ENCODE results near the gene FFAR1. TPM values are rescaled to one million over a fixed set of nuclear protein-coding genes. Genes with fewer than 3 reads are reported as not detected.

Gene FFAR1
- total RNA-seq, 2 donors from 2014 or later: 1.6 to 2.3 TPM

- H3K36me3 ChIP-seq (replicated peaks in 1 of 2; ENCODE audit: insufficient read depth in 1 of 2, low read depth in 2 of 2): no peaks in the 10 kb centered on the region
- peaks cover 16% of the 10 kb centered on the region for H3K4me1 ChIP-seq
- H3K9me3 ChIP-seq: no peaks in the 10 kb centered on the region
- H3K27ac ChIP-seq: peak overlapping the region; percentile 45 to 69 (median 56)
- ATAC-seq (no peak), DNase-seq (no peak)
- intact Hi-C loops (cut with DNase I): no loop called here
- 80 to 87% methylated on average over 14 of the region's 14 CpGs for WGBS, 2 donors
- no peak overlapping the region for H3K4me3 ChIP-seq
- H3K27me3 ChIP-seq: no peaks in the 10 kb centered on the region
- TF ChIP-seq POLR2A (IDR thresholded peaks at IDR 0.05) (no peak), CTCF (IDR thresholded peaks at IDR 0.05) (no peak)
Measured at GRCh38 chr19:35396240-35396885, 48.7 kb downstream of the FFAR1 start.

GRCh38 chr19:35397064-35397463, 49.4 kb downstream of the FFAR1 start:
- intact Hi-C loops (cut with DNase I): no loop called here
- Histone ChIP-seq H3K4me1 (peaks cover 16% of the 10 kb centered on the region), H3K27ac (no peak overlapping the region), H3K27me3 (no peaks in the 10 kb centered on the region), H3K4me3 (no peak overlapping the region), H3K36me3 (replicated peaks in 1 of 2; ENCODE audit: insufficient read depth in 1 of 2, low read depth in 2 of 2) (no peaks in the 10 kb centered on the region), H3K9me3 (no peaks in the 10 kb centered on the region)
- DNase-seq (peak in 1 of 4 donors; percentile 17), ATAC-seq (no peak)
- TF ChIP-seq POLR2A (IDR thresholded peaks at IDR 0.05): no peak
- no peak for TF ChIP-seq CTCF (IDR thresholded peaks at IDR 0.05)
- WGBS, 2 donors: 63 to 67% methylated on average over 6 of the region's 6 CpGs

Small RNAs within 50 kb of the gene (microRNA-seq; reads per million reads assigned to microRNA genes)
- gene MIR5196 (ENCODE audit: borderline number of aligned reads in 2 of 2, borderline replicate concordance in 2 of 2): 0 to 0.45 reads per million in 2 donors

Other genes starting within 250 kb of the FFAR1 start
- gene FXYD3, start 232.1 kb upstream of the FFAR1 start, total RNA-seq: 10 to 100 TPM; 13.5 to 51.6 TPM
- 1 to 10 TPM; 1.6 to 3.9 TPM for gene LGI4, start 212.8 kb upstream of the FFAR1 start, total RNA-seq
- gene FXYD1, start 209.1 kb upstream of the FFAR1 start, total RNA-seq: 1 to 10 TPM; 1.6 to 9.1 TPM
- gene FXYD7, start 204.6 kb upstream of the FFAR1 start, total RNA-seq: 1 to 10 TPM in 1 of 2 donors, under 1 TPM in 1; 0.52 to 1.3 TPM
- gene FXYD5, start 193.2 kb upstream of the FFAR1 start, total RNA-seq: 10 to 100 TPM; 11.5 to 17.1 TPM
- not detected for gene FAM187B, start 119.2 kb upstream of the FFAR1 start, total RNA-seq
- gene LSR, start 98.9 kb upstream of the FFAR1 start, total RNA-seq: 10 to 100 TPM; 67.5 to 80.1 TPM
- gene USF2, start 78.9 kb upstream of the FFAR1 start, total RNA-seq: 10 to 100 TPM; 76.8 to 91.3 TPM
- not detected for gene HAMP, start 65.4 kb upstream of the FFAR1 start, total RNA-seq
- gene MAG, start 55.7 kb upstream of the FFAR1 start, total RNA-seq: 1 to 10 TPM in 1 of 2 donors, not detected in 1; 1.6 TPM
- gene CD22, start 18.7 kb upstream of the FFAR1 start, total RNA-seq: 1 to 10 TPM in 1 of 2 donors, under 1 TPM in 1; 0.52 to 3.0 TPM
- not detected for gene FFAR3, start 10.6 kb downstream of the FFAR1 start, total RNA-seq
- not detected for gene GPR42, start 23.2 kb downstream of the FFAR1 start, total RNA-seq
- not detected for gene FFAR2, start 100.4 kb downstream of the FFAR1 start, total RNA-seq
- not detected for gene KRTDAP, start 142.6 kb downstream of the FFAR1 start, total RNA-seq
- 100 to 1,000 TPM; 146 TPM for gene DMKN, start 165.7 kb downstream of the FFAR1 start, total RNA-seq
- gene SBSN, start 180.4 kb downstream of the FFAR1 start, total RNA-seq: not detected
- gene GAPDHS, start 185.6 kb downstream of the FFAR1 start, total RNA-seq: not detected
- 10 to 100 TPM; 59.4 to 67.9 TPM for gene TMEM147, start 197.7 kb downstream of the FFAR1 start, total RNA-seq
- 1 to 10 TPM in 1 of 2 donors, not detected in 1; 8.2 TPM for gene ATP4A, start 215.8 kb downstream of the FFAR1 start, total RNA-seq
- not detected for gene PMIS2, start 238.3 kb downstream of the FFAR1 start, total RNA-seq

Measured in body of pancreas (tissue), 4 donors.